DMS53 treated with DMSO at 0.1 percent for 48 hours (cell line): ENCODE measurements around the gene BAIAP3.

Source experiments
- DNase-seq: peaks from one replicate; lab custom pipeline; 2025; ENCODE audit not compliant: unreplicated experiment; lab: John Stamatoyannopoulos, UW

The BAIAP3 gene

GRCh38 chr16:1389762-1390161, 56.3 kb downstream of the BAIAP3 start:
- no peak for DNase-seq

GRCh38 chr16:1390239-1390779, 56.9 kb downstream of the BAIAP3 start:
- DNase-seq = no peak

GRCh38 chr16:1392826-1393225, 59.4 kb downstream of the BAIAP3 start:
- no peak for DNase-seq

GRCh38 chr16:1393613-1394176, 60.2 kb downstream of the BAIAP3 start:
- no peak for DNase-seq

GRCh38 chr16:1394367-1394951, 61.0 kb downstream of the BAIAP3 start:
- no peak for DNase-seq

- DNase-seq = no peak
Observed at GRCh38 chr16:1395444-1396031, 62.1 kb downstream of the BAIAP3 start.

GRCh38 chr16:1397779-1398178, 64.3 kb downstream of the BAIAP3 start:
- no peak for DNase-seq

GRCh38 chr16:1398351-1398750, 64.9 kb downstream of the BAIAP3 start:
- no peak for DNase-seq
